GM23338 (cell line): ENCODE results near the gene C20orf204.

Experiments used
- CTCF ChIP-seq, 2 experiments: fragments of 200-600 bp in 1 of 2; sonication (generic) in 1 of 2; conservative IDR thresholded peaks; 2 replicates each; pipeline versions ENCODE4 v1.5.1 to v1.6.1; 2016 to 2017; ENCODE audit warnings: antibody characterized with exemption in 2 of 2, low read depth in 2 of 2, mild to moderate bottlenecking in 2 of 2, moderate library complexity in 1 of 2
- EZH2 ChIP-seq: fragments of 200-600 bp; sonication (generic); IDR thresholded peaks from one replicate; pipeline ENCODE4 v1.8.0; 2017; ENCODE audit warnings: antibody characterized with exemption, mild to moderate bottlenecking, low read depth; ENCODE audit not compliant: unreplicated experiment
- EZH2phosphoT487 ChIP-seq: fragments of 200-600 bp; sonication (generic); IDR thresholded peaks from one replicate; pipeline ENCODE4 v1.8.1; 2018; ENCODE audit warnings: antibody characterized with exemption; ENCODE audit not compliant: unreplicated experiment

- TF ChIP-seq CTCF (conservative IDR thresholded peaks at IDR 0.05; ENCODE audit: low read depth in 2 of 2) (no peak), EZH2phosphoT487 (no peak), EZH2 (peak; percentile 79)
Measured at GRCh38 chr20:64049878-64050260, 13.9 kb downstream of the C20orf204 start.
